GM18499 (cell line): ENCODE data around the gene MYO1E.
"Not testable (repeated sequence)": the region's sequence is repeated elsewhere in the genome, so short reads cannot be mapped to it uniquely, and the experiment has no call there.

Source experiments
- ATAC-seq: cut with Tn5 transposase; IDR thresholded peaks from one replicate; pipeline ENCODE4 v1.9.1; 2021; ENCODE audit warnings: moderate number of reproducible peaks; ENCODE audit not compliant: insufficient read depth, unreplicated experiment

MYO1E gene

GRCh38 chr15:59298225-59298853 lies 74.3 kb downstream of the MYO1E start:
- peak; percentile 80 for ATAC-seq

DNA sequence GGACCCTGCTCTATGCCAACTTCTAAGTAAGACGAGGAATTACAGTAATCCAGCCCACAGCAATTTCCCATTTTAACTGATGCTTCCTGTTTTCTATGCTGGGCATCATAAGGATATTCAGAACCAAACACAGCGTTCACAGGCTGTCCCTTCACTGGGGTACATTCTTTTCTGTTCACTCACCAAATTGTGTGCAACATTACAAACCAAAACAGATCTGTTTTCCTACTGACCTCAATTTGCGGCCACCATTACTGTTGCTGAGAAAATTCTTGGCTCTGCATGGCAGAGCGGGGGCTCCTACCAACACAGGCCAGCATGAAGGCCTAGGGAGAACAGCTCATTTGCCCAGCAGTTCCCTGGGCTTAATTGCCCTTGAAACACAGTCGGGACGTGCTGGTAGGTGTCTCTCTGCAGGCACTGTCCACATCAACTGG lies 76.5 kb downstream of the MYO1E start:
- no peak for ATAC-seq

- no peak for ATAC-seq
Observed at GRCh38 chr15:59295261-59296001, 77.2 kb downstream of the MYO1E start.

GRCh38 chr15:59294574-59295260 lies 78.0 kb downstream of the MYO1E start:
- ATAC-seq = no peak

DNA sequence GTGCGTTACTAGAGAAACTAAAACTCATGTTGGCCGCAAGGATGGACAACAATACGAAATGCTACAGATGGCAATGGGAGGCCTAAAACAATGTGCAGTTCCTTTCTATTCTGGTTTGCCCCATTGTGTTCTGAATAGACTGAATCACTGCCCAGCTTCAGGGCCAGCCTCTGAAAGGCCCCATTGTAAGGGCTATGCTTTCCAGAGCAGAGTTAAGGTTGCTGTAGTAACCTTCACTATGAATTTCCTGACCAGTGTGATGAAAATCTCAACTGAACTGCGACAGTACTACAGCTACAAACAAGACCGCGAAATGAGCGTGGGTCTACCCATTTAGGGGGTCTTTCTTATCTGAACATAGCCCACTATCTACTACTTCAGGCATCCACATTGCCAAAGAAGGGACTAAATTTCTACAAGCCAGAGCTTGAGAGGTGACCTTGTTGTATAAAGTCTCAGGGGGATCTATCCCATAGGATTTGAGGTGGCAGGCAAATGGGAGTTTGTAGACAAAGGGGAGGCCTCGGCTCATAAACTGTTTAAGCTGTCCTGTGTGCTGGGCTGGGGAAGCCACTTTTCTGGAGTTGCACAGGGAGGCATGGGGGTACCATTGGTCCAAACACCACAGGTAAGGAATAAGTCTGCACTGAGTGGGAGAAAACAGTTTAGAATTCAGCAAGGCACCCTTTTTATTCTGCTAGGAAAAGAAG lies 80.1 kb downstream of the MYO1E start:
- no peak for ATAC-seq

GRCh38 chr15:59291213-59291549 lies 81.5 kb downstream of the MYO1E start:
- no peak for ATAC-seq

GRCh38 chr15:59290295-59291212 lies 82.1 kb downstream of the MYO1E start:
- no peak for ATAC-seq

- no peak for ATAC-seq
Observed at GRCh38 chr15:59289574-59289973, 83.1 kb downstream of the MYO1E start.

DNA sequence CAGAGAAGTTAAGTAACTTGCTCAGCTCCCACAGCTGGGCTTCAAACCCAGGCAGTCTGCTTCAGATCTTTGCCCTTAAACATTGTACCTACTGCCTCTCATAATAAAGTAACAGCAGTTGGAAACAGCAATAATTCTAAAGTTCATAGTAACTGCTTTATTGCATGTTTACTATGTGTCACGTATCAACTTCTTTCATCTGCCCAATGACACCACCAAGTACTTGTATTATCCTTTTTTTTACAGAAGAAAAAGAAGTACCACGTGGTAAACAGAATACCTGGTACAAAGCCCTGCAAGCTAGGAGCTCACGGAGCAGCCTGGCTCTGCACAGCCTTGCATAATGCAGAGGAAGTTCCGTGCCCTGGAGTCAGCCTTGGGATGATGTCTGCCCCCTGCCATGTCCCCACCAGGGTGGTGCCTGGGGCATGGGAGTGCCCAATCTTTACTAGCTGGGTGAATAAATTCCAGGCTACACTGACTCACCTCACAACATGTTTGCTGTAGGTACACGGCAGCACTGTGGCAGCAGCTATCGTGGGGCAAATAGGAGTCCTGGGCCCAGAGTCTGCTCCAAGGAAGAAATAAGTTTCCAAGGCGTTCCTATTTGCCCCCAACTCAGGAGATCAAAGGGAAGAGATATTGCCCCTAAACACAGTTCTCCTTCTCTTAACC lies 88.8 kb downstream of the MYO1E start:
- no peak for ATAC-seq

GRCh38 chr15:59282515-59283337 lies 89.9 kb downstream of the MYO1E start:
- no peak for ATAC-seq

- no peak for ATAC-seq
Observed at GRCh38 chr15:59281699-59282098, 91.0 kb downstream of the MYO1E start.

GRCh38 chr15:59280855-59281254 lies 91.8 kb downstream of the MYO1E start:
- ATAC-seq = no peak

DNA sequence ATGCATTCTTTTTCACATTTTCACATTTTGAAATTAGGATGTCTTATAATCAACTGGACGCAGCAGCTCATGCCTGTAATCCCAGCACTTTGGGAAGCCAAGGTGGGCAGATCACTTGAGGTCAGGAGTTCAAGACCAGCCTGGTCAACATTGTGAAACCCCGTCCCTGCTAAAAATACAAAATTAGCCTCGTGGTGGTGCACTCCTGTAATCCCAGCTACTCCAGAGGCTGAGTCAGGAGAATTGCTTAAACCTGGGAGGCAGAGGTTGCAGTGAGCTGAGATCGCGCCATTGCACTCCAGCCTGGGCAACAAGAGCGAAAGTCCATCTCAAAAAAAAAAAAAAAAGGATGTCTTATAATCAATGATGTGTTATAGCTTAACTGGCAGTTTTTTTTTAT lies 92.4 kb downstream of the MYO1E start:
- ATAC-seq = not testable (repeated sequence)

DNA sequence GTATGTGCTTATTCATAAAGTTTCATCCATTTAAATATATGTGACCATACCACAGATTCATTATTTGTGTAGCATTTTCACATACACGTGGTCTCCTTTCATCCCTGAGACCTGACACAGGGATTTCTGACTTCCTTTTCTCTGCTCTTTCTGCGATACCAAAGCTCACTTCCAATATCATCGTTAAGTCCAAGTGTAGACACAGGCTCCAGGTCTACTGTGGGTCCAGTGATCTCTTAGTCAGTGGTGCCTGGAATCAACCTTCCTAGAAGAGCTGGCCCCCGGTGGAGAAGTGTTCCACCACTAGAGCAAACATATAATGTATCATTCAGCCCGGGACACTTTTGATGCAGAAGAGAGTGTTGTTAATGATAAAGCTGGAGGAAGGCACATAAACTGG lies 93.6 kb downstream of the MYO1E start:
- no peak for ATAC-seq

DNA sequence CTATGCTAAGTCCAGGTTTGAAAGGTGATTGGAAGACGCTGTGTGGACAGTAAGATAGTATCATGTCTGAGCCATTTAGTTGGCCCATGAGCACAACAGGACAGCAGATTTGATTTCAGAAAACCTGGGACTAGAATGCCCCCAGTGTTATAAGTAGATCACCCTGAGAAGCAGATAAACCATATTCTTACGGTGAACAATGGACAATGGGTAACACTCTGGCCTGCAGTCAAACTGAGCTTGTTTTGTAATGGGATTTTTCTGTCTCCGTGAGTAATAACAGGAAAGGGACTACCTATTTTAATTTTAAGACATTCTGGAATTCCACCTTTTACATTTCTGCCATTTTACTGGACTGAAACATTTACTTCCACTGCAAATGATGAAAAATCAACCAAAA lies 94.6 kb downstream of the MYO1E start:
- ATAC-seq = no peak

DNA sequence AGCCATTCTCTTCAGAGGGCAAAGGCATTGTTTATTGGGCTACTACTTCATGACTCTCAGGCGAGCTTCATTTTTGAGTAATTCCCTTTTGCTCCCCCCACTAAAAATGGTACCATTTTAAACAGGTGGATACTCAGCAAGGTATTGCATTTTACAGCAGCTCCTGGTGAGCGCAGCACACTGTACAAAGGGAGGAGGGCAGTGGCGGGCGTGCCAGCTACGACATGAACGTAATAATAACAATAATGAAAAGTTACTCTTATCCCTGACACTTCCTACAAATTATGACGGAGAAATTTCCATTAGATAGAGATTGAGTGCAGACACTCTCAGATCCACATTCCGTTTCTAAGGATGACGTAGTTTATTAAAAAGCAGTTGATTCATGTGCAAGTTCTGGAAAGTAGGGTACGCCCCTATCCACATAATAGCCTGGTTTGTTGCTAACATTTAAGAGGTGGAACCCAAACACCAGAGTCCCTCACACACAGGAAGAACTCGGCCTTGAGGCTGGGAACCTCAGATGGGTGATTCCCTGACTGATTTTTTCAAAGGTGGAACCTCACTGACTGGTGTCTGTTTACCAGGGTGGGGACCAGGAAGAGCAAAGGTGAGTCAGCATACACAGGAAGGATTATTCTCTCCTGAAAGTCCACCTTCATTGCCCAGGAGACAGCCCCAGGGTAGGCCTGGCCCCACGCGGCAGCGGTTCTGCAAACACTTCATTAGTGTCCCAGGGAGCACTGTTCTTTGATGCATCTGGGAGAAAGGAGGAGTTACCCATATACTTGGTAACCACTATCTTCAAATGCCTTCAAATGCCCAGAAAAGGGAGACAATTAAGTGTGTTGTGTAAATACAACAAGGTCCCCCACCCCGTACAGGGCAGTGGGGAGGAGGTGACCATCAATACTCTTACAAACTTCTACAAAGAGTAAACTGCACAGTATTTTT lies 96.2 kb downstream of the MYO1E start:
- no peak for ATAC-seq

GRCh38 chr15:59274126-59274970 lies 98.3 kb downstream of the MYO1E start:
- ATAC-seq = no peak
